Measurements from ENCODE around the gene ZDBF2. TPM values are rescaled to one million over a fixed set of nuclear protein-coding genes. Genes with fewer than 3 reads are reported as not detected.

ZDBF2 gene
- total RNA-seq, 1 experiment from 2014 or later, result 31.8 TPM

DNA sequence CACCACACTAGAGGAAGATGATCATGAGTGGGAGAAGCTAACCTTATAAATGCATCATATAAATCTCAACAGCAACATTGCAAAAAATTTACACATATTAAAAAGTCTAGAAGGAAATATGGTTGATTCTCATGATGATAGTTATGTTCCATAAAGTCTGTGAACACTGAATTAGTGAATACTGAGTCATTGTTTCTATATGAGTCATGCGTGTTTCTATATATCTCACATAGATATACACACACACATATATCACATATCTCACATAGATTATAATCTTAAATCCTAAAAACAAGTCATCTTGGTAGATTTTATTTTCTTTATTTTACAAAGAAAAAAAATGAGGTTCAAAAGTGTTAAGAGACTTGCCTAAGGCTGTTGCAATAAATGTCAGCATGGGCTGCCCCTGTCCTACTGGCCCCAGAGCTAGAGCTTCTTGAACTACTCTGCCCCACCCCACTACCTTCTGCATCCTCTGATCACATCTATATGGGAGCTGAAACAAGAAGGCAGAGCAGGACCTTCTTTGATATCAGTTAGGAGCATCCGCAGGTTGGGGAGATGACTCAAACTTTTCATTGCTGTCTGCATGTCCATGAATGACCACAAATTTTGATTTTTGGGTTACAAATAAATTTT is 87.1 kb downstream of the ZDBF2 start:
- Histone ChIP-seq H3K79me1 (ENCODE audit: insufficient read depth, low read depth, low read length, poor library complexity, severe bottlenecking) (no peaks in the 10 kb centered on the region), H2AK5ac (ENCODE audit: insufficient read length, low read length) (no peak overlapping the region), H4K5ac (ENCODE audit: insufficient read length, low read depth, low read length) (no peak overlapping the region), H3K23ac (ENCODE audit: insufficient read length, low read depth, low read length) (no peak overlapping the region), H3K56ac (ENCODE audit: insufficient read length, low read depth, low read length) (no peak overlapping the region), H2BK120ac (ENCODE audit: low read depth, low read length, poor library complexity, severe bottlenecking) (no peak overlapping the region), H2BK15ac (ENCODE audit: low read depth, low read length) (no peak overlapping the region), H3K23me2 (ENCODE audit: insufficient read length, low read depth, low read length, poor library complexity, severe bottlenecking) (no peaks in the 10 kb centered on the region), H3K9ac (ENCODE audit: extremely low read depth, insufficient read length, low read length) (no peak overlapping the region), H2BK12ac (ENCODE audit: insufficient read length, low read depth, low read length) (no peak overlapping the region), H3K18ac (ENCODE audit: insufficient read length, low read depth, low read length) (no peak overlapping the region), H3K79me2 (ENCODE audit: insufficient read depth, low read length) (no peaks in the 10 kb centered on the region), H3K4me1 (ENCODE audit: insufficient read depth, low read length) (no peaks in the 10 kb centered on the region), H3K9me3 (ENCODE audit: control insufficient read depth, low read depth, low read length) (no peaks in the 10 kb centered on the region), H4K91ac (ENCODE audit: insufficient read length, low read depth, low read length) (no peak overlapping the region), H3K14ac (ENCODE audit: insufficient read depth, low read length) (no peak overlapping the region), H4K20me1 (ENCODE audit: control insufficient read depth, insufficient read depth, insufficient read length) (no peaks in the 10 kb centered on the region), H3K27me3 (ENCODE audit: insufficient read depth, low read length) (no peaks in the 10 kb centered on the region), H4K8ac (replicated peaks; ENCODE audit: insufficient read length, low read depth, low read length) (no peak overlapping the region), H3K4me2 (ENCODE audit: insufficient read depth, insufficient read length, low read length) (no peak overlapping the region), H2BK5ac (ENCODE audit: insufficient read length, low read length) (no peak overlapping the region), H3K4ac (ENCODE audit: low read depth, low read length) (no peak overlapping the region), H2BK20ac (ENCODE audit: low read depth, low read length, poor library complexity, severe bottlenecking) (no peak overlapping the region), H3K27ac (ENCODE audit: insufficient read length, low read depth, low read length) (no peak overlapping the region), H2AFZ (ENCODE audit: low read length) (no peak overlapping the region), H3T11ph (ENCODE audit: low read length) (no peak overlapping the region)
- H3K36me3 Mint-ChIP-seq (ENCODE audit: insufficient read depth in 1 of 3, low read depth in 3 of 3), result peaks cover 0 to 19% (median 0%) of the 10 kb centered on the region in 3 experiments; a peak in 4 of 7 replicates
- H3K4me1 Mint-ChIP-seq, result peaks cover 6 to 16% of the 10 kb centered on the region in 2 experiments
- no peak overlapping the region for H3K27ac Mint-ChIP-seq
- no peak overlapping the region for H3K4me3 Mint-ChIP-seq
- no peak for DNase-seq
- peaks cover 16 to 17% of the 10 kb centered on the region in 2 experiments for H3K9me3 Mint-ChIP-seq
- whole genome bisulfite sequencing (ENCODE audit: extremely low coverage, insufficient read length, low lambda C conversion rate), result no CpG with 5 or more reads among the region's 2 CpGs
- TF ChIP-seq, protein P1, sequence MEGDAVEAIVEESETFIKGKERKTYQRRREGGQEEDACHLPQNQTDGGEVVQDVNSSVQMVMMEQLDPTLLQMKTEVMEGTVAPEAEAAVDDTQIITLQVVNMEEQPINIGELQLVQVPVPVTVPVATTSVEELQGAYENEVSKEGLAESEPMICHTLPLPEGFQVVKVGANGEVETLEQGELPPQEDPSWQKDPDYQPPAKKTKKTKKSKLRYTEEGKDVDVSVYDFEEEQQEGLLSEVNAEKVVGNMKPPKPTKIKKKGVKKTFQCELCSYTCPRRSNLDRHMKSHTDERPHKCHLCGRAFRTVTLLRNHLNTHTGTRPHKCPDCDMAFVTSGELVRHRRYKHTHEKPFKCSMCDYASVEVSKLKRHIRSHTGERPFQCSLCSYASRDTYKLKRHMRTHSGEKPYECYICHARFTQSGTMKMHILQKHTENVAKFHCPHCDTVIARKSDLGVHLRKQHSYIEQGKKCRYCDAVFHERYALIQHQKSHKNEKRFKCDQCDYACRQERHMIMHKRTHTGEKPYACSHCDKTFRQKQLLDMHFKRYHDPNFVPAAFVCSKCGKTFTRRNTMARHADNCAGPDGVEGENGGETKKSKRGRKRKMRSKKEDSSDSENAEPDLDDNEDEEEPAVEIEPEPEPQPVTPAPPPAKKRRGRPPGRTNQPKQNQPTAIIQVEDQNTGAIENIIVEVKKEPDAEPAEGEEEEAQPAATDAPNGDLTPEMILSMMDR (conservative IDR thresholded peaks at IDR 0.05), result no peak
- H3K27me3 Mint-ChIP-seq (ENCODE audit: low read depth), result peaks cover 2% of the 10 kb centered on the region; the same call in 1 of the 2 replicates

Other genes starting within 250 kb of the ZDBF2 start
- gene INO80D, start 188.5 kb upstream of the ZDBF2 start, total RNA-seq (2021), result 45.7 and 46.0 TPM in 2 replicates
- gene NDUFS1, start 115.2 kb upstream of the ZDBF2 start, total RNA-seq (2021), result 102 and 103 TPM in 2 replicates
- 763 and 768 TPM in 2 replicates for gene EEF1B2, start 114.8 kb upstream of the ZDBF2 start, total RNA-seq (2021)
- gene ADAM23, start 168.9 kb downstream of the ZDBF2 start, total RNA-seq (2021), result 21.4 and 24.2 TPM in 2 replicates

All from H9 (cell line).